Subcutaneous adipose tissue (tissue), 4 donors: ENCODE results near the gene CKM. TPM values are rescaled to one million over a fixed set of nuclear protein-coding genes. Genes with fewer than 3 reads are reported as not detected.

Source experiments
- total RNA-seq, 4 donors: library from RNA; depleted of rRNA; stranded (reverse); fragments of >200 nt; gene quantifications; one replicate each; pipeline ENCODE4 v1.1.0, GENCODE V29; 2016
- TF ChIP-seq, protein P1 (sequence below): fragments of 450-650 bp; IDR thresholded peaks from one replicate; pipeline ENCODE4 v1.5.1; 2016; ENCODE audit warnings: low read depth, mild to moderate bottlenecking, control low read depth, antibody characterized with exemption, moderate library complexity

The CKM gene
- total RNA-seq, 4 donors from 2014 or later, result not detected

DNA sequence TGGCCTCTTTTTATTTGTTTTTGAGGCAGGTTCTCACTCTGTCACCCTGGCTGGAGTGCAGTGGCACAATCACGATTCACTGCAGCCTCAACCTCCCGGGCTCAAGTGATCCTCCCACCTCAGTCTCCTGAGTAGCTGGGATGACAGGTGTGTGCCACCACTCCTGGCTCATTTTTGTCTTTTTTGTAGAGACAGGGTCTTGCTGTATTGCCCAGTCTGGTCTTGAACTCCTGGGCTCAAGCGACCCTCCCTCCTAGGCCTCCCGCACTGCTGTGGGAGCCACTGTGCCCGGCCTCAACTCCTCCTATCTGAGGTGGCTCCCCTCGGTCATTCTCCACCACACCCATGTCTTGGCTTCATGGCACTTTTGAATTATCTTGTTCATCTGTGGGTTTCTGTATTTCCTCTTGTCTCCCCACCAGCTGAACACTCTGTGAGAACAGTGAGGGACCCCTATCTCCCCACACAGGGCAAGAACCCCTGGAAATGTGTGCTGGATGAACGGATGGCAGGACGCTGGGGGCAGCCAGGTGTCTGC lies 7.9 kb downstream of the CKM start:
- TF ChIP-seq, protein P1, sequence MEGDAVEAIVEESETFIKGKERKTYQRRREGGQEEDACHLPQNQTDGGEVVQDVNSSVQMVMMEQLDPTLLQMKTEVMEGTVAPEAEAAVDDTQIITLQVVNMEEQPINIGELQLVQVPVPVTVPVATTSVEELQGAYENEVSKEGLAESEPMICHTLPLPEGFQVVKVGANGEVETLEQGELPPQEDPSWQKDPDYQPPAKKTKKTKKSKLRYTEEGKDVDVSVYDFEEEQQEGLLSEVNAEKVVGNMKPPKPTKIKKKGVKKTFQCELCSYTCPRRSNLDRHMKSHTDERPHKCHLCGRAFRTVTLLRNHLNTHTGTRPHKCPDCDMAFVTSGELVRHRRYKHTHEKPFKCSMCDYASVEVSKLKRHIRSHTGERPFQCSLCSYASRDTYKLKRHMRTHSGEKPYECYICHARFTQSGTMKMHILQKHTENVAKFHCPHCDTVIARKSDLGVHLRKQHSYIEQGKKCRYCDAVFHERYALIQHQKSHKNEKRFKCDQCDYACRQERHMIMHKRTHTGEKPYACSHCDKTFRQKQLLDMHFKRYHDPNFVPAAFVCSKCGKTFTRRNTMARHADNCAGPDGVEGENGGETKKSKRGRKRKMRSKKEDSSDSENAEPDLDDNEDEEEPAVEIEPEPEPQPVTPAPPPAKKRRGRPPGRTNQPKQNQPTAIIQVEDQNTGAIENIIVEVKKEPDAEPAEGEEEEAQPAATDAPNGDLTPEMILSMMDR, result no peak

GRCh38 chr19:45311621-45312020 lies 11.1 kb downstream of the CKM start:
- TF ChIP-seq, protein P1, result no peak

DNA sequence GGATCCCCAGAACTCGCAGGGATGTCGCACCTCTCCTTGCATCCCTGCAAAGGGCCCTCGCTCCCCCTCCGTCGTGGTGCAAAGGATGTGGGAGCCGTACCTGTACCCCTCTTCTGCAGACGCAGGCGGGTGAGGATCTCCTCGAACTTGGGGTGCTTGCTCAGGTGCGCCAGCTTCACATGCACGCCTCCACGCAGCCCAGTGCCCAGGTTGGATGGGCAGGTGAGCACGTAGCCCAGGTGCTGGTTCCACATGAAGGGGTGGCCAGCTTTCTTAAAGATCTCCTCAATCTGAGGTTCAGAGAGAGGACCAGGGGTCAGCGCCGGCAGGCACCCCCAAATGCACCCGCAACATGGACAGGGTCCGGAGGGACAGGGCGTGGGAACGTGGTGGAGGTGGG lies 15.3 kb downstream of the CKM start:
- TF ChIP-seq, protein P1, result no peak

GRCh38 chr19:45306518-45307027 lies 16.1 kb downstream of the CKM start:
- TF ChIP-seq, protein P1, result no peak

GRCh38 chr19:45306040-45306439 lies 16.6 kb downstream of the CKM start:
- TF ChIP-seq, protein P1, result no peak

DNA sequence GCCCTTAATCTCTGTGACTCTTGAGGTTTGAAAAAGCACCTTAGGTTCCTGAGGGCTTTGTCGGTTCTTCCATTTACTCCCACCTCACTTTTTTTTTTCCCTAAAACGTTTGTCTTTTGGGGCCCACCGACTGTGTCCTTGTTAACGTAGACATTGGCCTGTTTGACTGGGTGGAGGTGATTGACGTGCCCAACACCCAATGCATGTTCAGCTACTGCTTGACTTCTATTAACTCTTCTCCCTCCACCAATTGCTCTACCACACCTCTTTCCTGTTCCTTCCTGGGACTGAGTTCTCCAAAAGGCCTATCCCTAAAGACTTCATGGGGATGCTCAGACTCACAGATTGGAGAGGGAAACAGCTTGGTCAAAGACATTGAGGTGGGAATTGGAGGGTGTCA lies 17.3 kb downstream of the CKM start:
- TF ChIP-seq, protein P1, result no peak

DNA sequence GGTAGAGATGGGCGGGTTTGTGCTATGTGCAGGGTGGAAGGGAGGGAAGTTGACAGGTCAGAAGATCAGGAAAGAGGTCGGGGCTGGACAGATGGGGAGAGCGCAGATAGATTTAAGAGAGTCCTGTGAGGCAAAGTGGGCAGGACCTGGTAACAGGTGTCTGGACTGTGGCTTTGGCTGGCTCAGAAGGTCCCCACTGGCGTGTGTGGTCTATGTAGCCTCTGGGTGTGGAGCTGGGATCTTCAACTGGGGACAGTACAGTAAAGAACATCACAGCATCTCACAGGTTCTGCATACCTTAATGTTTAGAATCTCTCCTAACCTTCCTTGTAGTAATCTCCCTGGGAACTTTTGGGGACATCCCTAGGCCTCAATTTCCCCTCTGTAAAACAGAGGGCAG lies 17.7 kb downstream of the CKM start:
- TF ChIP-seq, protein P1, result no peak
